Adipose tissue (tissue), 3 donors: ENCODE results near the gene OR4K2. TPM values are rescaled to one million over a fixed set of nuclear protein-coding genes. Genes with fewer than 3 reads are reported as not detected.
"Not testable (repeated sequence)": the region's sequence is repeated elsewhere in the genome, so short reads cannot be mapped to it uniquely, and the experiment has no call there.

ENCODE experiments used
- H3K27ac ChIP-seq: one replicate; pipeline ENCODE4 v1.5.1; 2013; ENCODE audit warnings: low read depth, low read length
- WGBS, 3 donors: extraction: QIAGEN DNeasy Blood & Tissue Kit; methylation state at CpG; one replicate each; pipeline ENCODE4 v1.1.7; 2013; 5-methylcytosine and 5-hydroxymethylcytosine counted together
- polyA plus RNA-seq, 3 donors: library from polyadenylated mRNA; stranded (reverse); fragments of 200-250 nt; gene quantifications; one replicate each; pipeline ENCODE4 v1.2.3, GENCODE V29; 2013
- donor health status: healthy with polysubstance abuse.
- donor health status: Bipolar disorder and iron deficiency.
- donor health status: healthy.

OR4K2 gene
- not detected for polyA plus RNA-seq

- WGBS, 3 donors: 45 to 58% (median 49%) methylated on average over 2 of the region's 2 CpGs
- H3K27ac ChIP-seq: no peak within 1 kb of the TSS
Measured at GRCh38 chr14:19874842-19875241, at the start of gene OR4K2. Gene OR4K2 (plus strand): TSS chr14:19875142. CDS start chr14:19876268, 1,126 bp downstream.

- H3K27ac ChIP-seq: not testable (repeated sequence)
- WGBS, 3 donors: 44 to 58% (median 55%) methylated on average over 12 of the region's 12 CpGs
Measured at GRCh38 chr14:19827626-19828244, 47.2 kb upstream of the OR4K2 start.

- H3K27ac ChIP-seq: no peak overlapping the region
- WGBS, 3 donors: 57 to 87% (median 84%) methylated on average over 2 of the region's 2 CpGs
Measured at GRCh38 chr14:19828314-19828713, 46.6 kb upstream of the OR4K2 start.

GRCh38 chr14:19834203-19834848, 40.6 kb upstream of the OR4K2 start:
- 76 to 82% (median 77%) methylated on average over 8 of the region's 8 CpGs for WGBS, 3 donors
- not testable (repeated sequence) for H3K27ac ChIP-seq

GRCh38 chr14:19838433-19838832, 36.5 kb upstream of the OR4K2 start:
- no peak overlapping the region for H3K27ac ChIP-seq

GRCh38 chr14:19851365-19851764, 23.6 kb upstream of the OR4K2 start:
- no peak overlapping the region for H3K27ac ChIP-seq

- 89 to 93% (median 93%) methylated on average over 28 to 39 of the region's 39 CpGs for WGBS, 3 donors
Measured at GRCh38 chr14:19866061-19866669, 8.8 kb upstream of the OR4K2 start.

GRCh38 chr14:19873178-19873577, 1.8 kb upstream of the OR4K2 start:
- no peak overlapping the region for H3K27ac ChIP-seq
- WGBS, 3 donors: 25 to 27% (median 27%) methylated on average over 6 of the region's 6 CpGs

More at GRCh38 chr14:19866061-19866669, 8.8 kb upstream of the OR4K2 start:
- not testable (repeated sequence) for H3K27ac ChIP-seq

- H3K27ac ChIP-seq: no peak overlapping the region
Measured at GRCh38 chr14:19878029-19878642, 3.2 kb downstream of the OR4K2 start.

GRCh38 chr14:19895282-19895681, 20.3 kb downstream of the OR4K2 start:
- WGBS, 3 donors: 38 to 47% (median 40%) methylated on average over 2 of the region's 2 CpGs
- H3K27ac ChIP-seq: no peak overlapping the region

GRCh38 chr14:19900999-19901398, 26.1 kb downstream of the OR4K2 start:
- WGBS, 3 donors: 56 to 67% (median 64%) methylated on average over 3 of the region's 3 CpGs
- H3K27ac ChIP-seq: no peak overlapping the region

GRCh38 chr14:19902409-19902808, 27.5 kb downstream of the OR4K2 start:
- H3K27ac ChIP-seq: no peak overlapping the region
- WGBS, 3 donors: 65 to 77% (median 69%) methylated on average over 4 of the region's 4 CpGs

GRCh38 chr14:19906665-19907064, 31.7 kb downstream of the OR4K2 start:
- no peak overlapping the region for H3K27ac ChIP-seq

- WGBS, 3 donors: 35 to 55% (median 50%) methylated on average over 3 of the region's 3 CpGs
Measured at GRCh38 chr14:19911114-19911513, 36.2 kb downstream of the OR4K2 start.

GRCh38 chr14:19917243-19917642, 42.3 kb downstream of the OR4K2 start:
- WGBS, 3 donors: 58 to 72% (median 58%) methylated on average over 3 of the region's 3 CpGs

More at GRCh38 chr14:19911114-19911513, 36.2 kb downstream of the OR4K2 start:
- H3K27ac ChIP-seq: no peak overlapping the region

GRCh38 chr14:19917955-19918518, 43.1 kb downstream of the OR4K2 start:
- WGBS, 3 donors: 55 to 59% (median 56%) methylated on average over 1 of the region's 1 CpG
- no peak overlapping the region for H3K27ac ChIP-seq

More at GRCh38 chr14:19917243-19917642, 42.3 kb downstream of the OR4K2 start:
- no peak overlapping the region for H3K27ac ChIP-seq

- no peak overlapping the region for H3K27ac ChIP-seq
- WGBS, 3 donors: 37 to 51% (median 50%) methylated on average over 4 of the region's 4 CpGs
Measured at GRCh38 chr14:19918553-19919264, 43.8 kb downstream of the OR4K2 start.

- no peak within 1 kb of the TSS for H3K27ac ChIP-seq
Measured at GRCh38 chr14:19920021-19920657, 45.2 kb downstream of the OR4K2 start, which contains the start of gene OR4K5. Gene OR4K5 (plus strand): TSS chr14:19920607. CDS start chr14:19920607, 0 bp downstream.
